GM12878 (cell line): ENCODE data around the gene CNIH1. TPM values are rescaled to one million over a fixed set of nuclear protein-coding genes. Genes with fewer than 3 reads are reported as not detected.

Source experiments
- ATAC-seq: fragments of 200-7000 bp; cut with Tn5 transposase; 3 replicates; pipeline ENCODE4 v1.9.1; 2020; ENCODE audit warnings: mild to moderate bottlenecking, moderate library complexity
- BruUV-seq: library from RNA; stranded (reverse); fragments of 400-500 nt; replicated peaks from 2 replicates; lab custom pipeline; 2021; lab: Mats Ljungman, UMichigan
- CTCF ChIA-PET: fragments of 300-600 bp; sonication (Branson Sonifier 250); formaldehyde crosslinking; extraction: SDS; loops from one replicate; lab custom pipeline; 2021; ENCODE audit warnings: inconsistent platforms; lab: Yijun Ruan, JAX
- POLR2A ChIA-PET: fragments of 350-600 bp; formaldehyde crosslinking; extraction: SDS; loops from one replicate; lab custom pipeline; 2021; ENCODE audit warnings: inconsistent platforms; lab: Charles Lee
- RAD21 ChIA-PET: fragments of 300-600 bp; sonication (Branson Sonifier 250); formaldehyde crosslinking; loops from one replicate; lab custom pipeline; 2023; ENCODE audit warnings: antibody characterized with exemption; ENCODE audit not compliant: unreplicated experiment; lab: Charles Lee
- SMC1A ChIA-PET: fragments of 300-600 bp; sonication (Branson Sonifier 250); formaldehyde crosslinking; loops from one replicate; lab custom pipeline; 2023; ENCODE audit not compliant: unreplicated experiment, uncharacterized antibody; lab: Charles Lee
- DNase-seq: peaks from one replicate; pipeline ENCODE4 v3.0.0-alpha.2; 2011; ENCODE audit warnings: low read depth, low spot score
- FAIRE-seq: peaks from 3 replicates; lab custom pipeline; 2011; peaks lifted over from hg19 to GRCh38; lab: Jason Lieb, UNC
- H2AFZ ChIP-seq: 2 replicates; pipeline ENCODE4 v1.6.0; 2011; ENCODE audit warnings: low read depth, low read length, control low read depth; ENCODE audit not compliant: control insufficient read depth
- H3K27ac ChIP-seq: 2 replicates; pipeline ENCODE4 v1.5.1; 2011; ENCODE audit warnings: control low read depth; ENCODE audit not compliant: control insufficient read depth, insufficient read depth
- H3K27me3 ChIP-seq, 2 experiments: replicated peaks in 1 of 2; 2 replicates each; pipeline versions ENCODE4 v1.6.0 to v1.6.1; 2011; ENCODE audit warnings: low read length in 1 of 2; ENCODE audit not compliant: control insufficient read depth in 2 of 2, insufficient read depth in 2 of 2
- H3K36me3 ChIP-seq, 2 experiments: 2 replicates each; pipeline ENCODE4 v1.5.1; 2011; ENCODE audit warnings: low read length in 1 of 2; ENCODE audit not compliant: control insufficient read depth in 2 of 2, insufficient read depth in 2 of 2
- H3K4me1 ChIP-seq: 2 replicates; pipeline ENCODE4 v1.6.1; 2011; ENCODE audit warnings: mild to moderate bottlenecking, low read length, moderate library complexity, mixed read lengths; ENCODE audit not compliant: control insufficient read depth, insufficient read depth
- H3K4me2 ChIP-seq: 2 replicates; pipeline ENCODE4 v1.6.0; 2011; ENCODE audit warnings: control low read depth; ENCODE audit not compliant: control insufficient read depth, insufficient read depth
- H3K4me3 ChIP-seq: fragments of 200-600 bp; sonication (generic); 2 replicates; pipeline ENCODE4 v1.5.1; 2016
- H3K79me2 ChIP-seq: 2 replicates; pipeline ENCODE4 v1.6.0; 2011; ENCODE audit warnings: low read length; ENCODE audit not compliant: control insufficient read depth, insufficient read depth
- H3K9ac ChIP-seq: 2 replicates; pipeline ENCODE4 v1.8.0; 2011; ENCODE audit warnings: low read length, control low read depth, mixed read lengths; ENCODE audit not compliant: control insufficient read depth, insufficient read depth
- H3K9me3 ChIP-seq: replicated peaks from 3 replicates; pipeline ENCODE4 v1.5.1; 2011; ENCODE audit warnings: mild to moderate bottlenecking, low read length; ENCODE audit not compliant: control insufficient read depth, insufficient read depth
- H4K20me1 ChIP-seq: 2 replicates; pipeline ENCODE4 v1.6.0; 2011; ENCODE audit not compliant: control insufficient read depth, insufficient read depth
- BCL3 ChIP-seq: IDR thresholded peaks from 2 replicates; pipeline ENCODE4 v1.6.1; 2011; ENCODE audit warnings: borderline replicate concordance, low read depth, mild to moderate bottlenecking, moderate library complexity, low read length; ENCODE audit not compliant: insufficient read depth, poor library complexity, severe bottlenecking
- CBX3 ChIP-seq: fragments of 200-600 bp; sonication (generic); IDR thresholded peaks from 2 replicates; pipeline ENCODE4 v1.6.1; 2016; ENCODE audit warnings: low read depth, borderline replicate concordance
- CHD1 ChIP-seq: IDR thresholded peaks from 2 replicates; pipeline ENCODE4 v1.6.1; 2012; ENCODE audit warnings: low read depth, low read length, improper control_type of control experiment
- CHD2 ChIP-seq: IDR thresholded peaks from 2 replicates; pipeline ENCODE4 v1.6.1; 2011; ENCODE audit warnings: low read depth, low read length, improper control_type of control experiment, borderline replicate concordance
- CUX1 ChIP-seq: IDR thresholded peaks from 2 replicates; pipeline ENCODE4 v1.6.1; 2012; ENCODE audit warnings: improper control_type of control experiment, low read depth, low read length; ENCODE audit not compliant: insufficient replicate concordance
- ESRRA ChIP-seq: IDR thresholded peaks from 2 replicates; pipeline ENCODE4 v1.6.1; 2012; ENCODE audit warnings: mild to moderate bottlenecking, low read length, improper control_type of control experiment
- HSF1 ChIP-seq: fragments of 150-350 bp; IDR thresholded peaks from 2 replicates; pipeline ENCODE4 v1.6.1; 2014; ENCODE audit warnings: mild to moderate bottlenecking, low read depth, low read length
- JUND ChIP-seq: IDR thresholded peaks from 2 replicates; pipeline ENCODE4 v1.6.1; 2012; ENCODE audit warnings: low read depth, mild to moderate bottlenecking, low read length, improper control_type of control experiment, moderate library complexity
- KAT2A ChIP-seq: conservative IDR thresholded peaks from 2 replicates; pipeline ENCODE4 v1.6.1; 2011; ENCODE audit warnings: low read depth, low read length; ENCODE audit not compliant: control insufficient read depth
- KLF5 ChIP-seq: fragments of 450-650 bp; IDR thresholded peaks from 2 replicates; pipeline ENCODE4 v1.6.1; 2014; ENCODE audit warnings: mild to moderate bottlenecking; ENCODE audit not compliant: partially characterized antibody
- NR2C2 ChIP-seq: IDR thresholded peaks from 2 replicates; pipeline ENCODE4 v1.6.1; 2011; ENCODE audit warnings: borderline replicate concordance, low read depth; ENCODE audit not compliant: control insufficient read depth, insufficient read length
- NRF1 ChIP-seq: conservative IDR thresholded peaks from 2 replicates; pipeline ENCODE4 v1.6.1; 2011; ENCODE audit warnings: mild to moderate bottlenecking, low read depth, low read length, improper control_type of control experiment
- PAX5 ChIP-seq: IDR thresholded peaks from 2 replicates; pipeline ENCODE4 v1.6.1; 2011; ENCODE audit warnings: low read depth, low read length, borderline replicate concordance
- RCOR1 ChIP-seq: conservative IDR thresholded peaks from 2 replicates; pipeline ENCODE4 v1.6.1; 2012; ENCODE audit warnings: low read depth, low read length, improper control_type of control experiment
- RUNX3 ChIP-seq: IDR thresholded peaks from 2 replicates; pipeline ENCODE4 v1.6.1; 2012; ENCODE audit warnings: low read length, inconsistent platforms
- SMARCA5 ChIP-seq: fragments of 450-650 bp; IDR thresholded peaks from 2 replicates; pipeline ENCODE4 v1.6.1; 2017; ENCODE audit warnings: mild to moderate bottlenecking
- TARDBP ChIP-seq: IDR thresholded peaks from 2 replicates; pipeline ENCODE4 v1.6.1; 2016; ENCODE audit warnings: borderline replicate concordance
- WRNIP1 ChIP-seq: IDR thresholded peaks from 2 replicates; pipeline ENCODE4 v1.6.1; 2011; ENCODE audit warnings: low read depth, low read length, improper control_type of control experiment, borderline replicate concordance
- WGBS: methylation state at CpG from one replicate; pipeline ENCODE4 v1.1.6; 2016; ENCODE audit warnings: low lambda C conversion rate; ENCODE audit not compliant: insufficient replicate concordance, insufficient coverage; ENCODE audit errors: missing lambda C conversion rate; 5-methylcytosine and 5-hydroxymethylcytosine counted together
- in situ Hi-C: fragments of 300-500 bp; cut with MboI; formaldehyde crosslinking; loops from 9 replicates; pipeline ENCODE4 v1.14.3; 2018; ENCODE audit warnings: mixed read lengths
- intact Hi-C: fragments of 100-400 bp; cut with micrococcal nuclease; formaldehyde crosslinking; loops from one replicate; pipeline ENCODE4 v1.14.2; 2022; ENCODE audit not compliant: unreplicated experiment
- polyA plus RNA-seq, 11 experiments: library from polyadenylated mRNA; depleted of rRNA in 4 of 11; unstranded in 6 of 11; stranded (reverse) in 5 of 11; fragments of >200 nt; fragmentation: Nextera tagmentation in 4 of 11; fragmentation: Illumina TruSeq in 1 of 11; extraction: Ambion mirVana in 4 of 11; extraction: Trizol in 1 of 11; gene quantifications; 1 replicate in 1 of 11; 2 replicates in 10 of 11; pipeline versions ENCODE4 v1.2.1 to v1.2.3, GENCODE V29; 2011 to 2016; ENCODE audit warnings: inconsistent platforms in 2 of 11, missing spikeins in 2 of 11, low read depth in 1 of 11
- total RNA-seq, 4 experiments: library from RNA; depleted of rRNA in 3 of 4; stranded (reverse); fragments of >200 nt in 3 of 4; fragmentation: Illumina TruSeq in 1 of 4; extraction: Trizol in 1 of 4; gene quantifications; 2 replicates each; pipeline versions ENCODE4 v1.2.1 to v1.2.3, GENCODE V29; 2013 to 2021

CNIH1 gene
- total and polyA plus RNA-seq, 10 of the 15 experiments (the other 5 are each of a cell fraction or from before 2014, with no cell fraction given) = 48.9 to 274 (median 110) TPM

- Histone ChIP-seq H2AFZ (no peak overlapping the region), H3K27ac (no peak overlapping the region), H3K36me3 (no peaks in the 10 kb centered on the region; a peak in 2 of 4 replicates), H4K20me1 (no peaks in the 10 kb centered on the region), H3K9ac (no peak overlapping the region), H3K9me3 (peaks cover 3% of the 10 kb centered on the region; the same call in 2 of the 3 replicates), H3K27me3 (no peaks in the 10 kb centered on the region), H3K79me2 (no peaks in the 10 kb centered on the region), H3K4me2 (no peak overlapping the region), H3K4me1 (no peaks in the 10 kb centered on the region), H3K4me3 (no peak overlapping the region)
- DNase-seq (no peak), FAIRE-seq (no peak), ATAC-seq (no peak)
- POLR2A ChIA-PET = no interaction called here
- intact Hi-C loops = no loop called here
- in situ Hi-C loops = no loop called here
- WGBS = 86% methylated on average over 4 of the region's 4 CpGs
- SMC1A ChIA-PET = interaction anchor here (0.5 to 3.2 kb wide), 2 partner anchors 11 to 57 kb away, joined by 3 to 10 read pairs; no protein-coding TSS in a partner anchor
- no TSS peak for BruUV-seq
- CTCF ChIA-PET = interaction anchor here (1.3 kb wide), 1 partner anchor 30 kb away, joined by 5 read pairs; no protein-coding TSS in a partner anchor
- RAD21 ChIA-PET = no interaction called here
- TF ChIP-seq KAT2A (no peak), KLF5 (no peak), CHD1 (no peak), WRNIP1 (no peak), JUND (no peak), TARDBP (no peak), HSF1 (no peak), SMARCA5 (no peak), CHD2 (no peak), CUX1 (no peak), NR2C2 (no peak), BCL3 (no peak), NRF1 (no peak), CBX3 (no peak), RCOR1 (no peak), RUNX3 (no peak), ESRRA (no peak), PAX5 (no peak)
Observed at GRCh38 chr14:54471641-54472040, 30.5 kb upstream of the CNIH1 start.
